GM18870 (cell line): ENCODE results near the gene SPRYD3.
A peak's percentile ranks its signal among the peaks of the same experiment; 100 is the strongest.

Source experiments
- ATAC-seq: cut with Tn5 transposase; IDR thresholded peaks from one replicate; pipeline ENCODE4 v1.9.1; 2021; ENCODE audit warnings: moderate library complexity; ENCODE audit not compliant: unreplicated experiment

The SPRYD3 gene

GRCh38 chr12:53064613-53065436 is 14.4 kb downstream of the SPRYD3 start:
- ATAC-seq, result no peak

- no peak for ATAC-seq
Observed at GRCh38 chr12:53063708-53064612, 15.2 kb downstream of the SPRYD3 start.

- ATAC-seq, result no peak
Observed at GRCh38 chr12:53062977-53063707, 16.0 kb downstream of the SPRYD3 start.

- ATAC-seq, result no peak
Observed at GRCh38 chr12:53062011-53062961, 16.9 kb downstream of the SPRYD3 start.

- no peak for ATAC-seq
Observed at GRCh38 chr12:53061404-53062010, 17.7 kb downstream of the SPRYD3 start.

GRCh38 chr12:53060721-53061276 is 18.4 kb downstream of the SPRYD3 start:
- ATAC-seq, result no peak

GRCh38 chr12:53060064-53060720 is 19.0 kb downstream of the SPRYD3 start:
- ATAC-seq, result no peak

- ATAC-seq, result no peak
Observed at GRCh38 chr12:53059434-53060063, 19.6 kb downstream of the SPRYD3 start.

- ATAC-seq, result no peak
Observed at GRCh38 chr12:53058674-53059433, 20.3 kb downstream of the SPRYD3 start.

- ATAC-seq, result no peak
Observed at GRCh38 chr12:53057816-53058500, 21.2 kb downstream of the SPRYD3 start.

GRCh38 chr12:53056901-53057300 is 22.3 kb downstream of the SPRYD3 start:
- no peak for ATAC-seq

GRCh38 chr12:53056296-53056695 is 22.9 kb downstream of the SPRYD3 start:
- no peak for ATAC-seq

GRCh38 chr12:53055471-53056266 is 23.5 kb downstream of the SPRYD3 start:
- ATAC-seq, result no peak

- ATAC-seq, result peak; percentile 82
Observed at GRCh38 chr12:53054112-53054878, 24.9 kb downstream of the SPRYD3 start.
